HG03565 (cell line): ENCODE data around the gene ACAA1.
"Not testable (repeated sequence)": the region's sequence is repeated elsewhere in the genome, so short reads cannot be mapped to it uniquely, and the experiment has no call there.

Experiments
- ATAC-seq: cut with Tn5 transposase; IDR thresholded peaks from one replicate; pipeline ENCODE4 v1.9.1; 2021; ENCODE audit warnings: mild to moderate bottlenecking, moderate library complexity; ENCODE audit not compliant: unreplicated experiment

The ACAA1 gene

GRCh38 chr3:38107911-38108648 is 28.8 kb downstream of the ACAA1 start:
- ATAC-seq, result no peak

- ATAC-seq, result no peak
Measured at GRCh38 chr3:38105525-38105924, 31.4 kb downstream of the ACAA1 start.

GRCh38 chr3:38102444-38102814 is 34.5 kb downstream of the ACAA1 start:
- no peak for ATAC-seq

- ATAC-seq, result no peak
Measured at GRCh38 chr3:38101811-38102443, 35.0 kb downstream of the ACAA1 start.

- no peak for ATAC-seq
Measured at GRCh38 chr3:38100498-38100897, 36.4 kb downstream of the ACAA1 start.

- ATAC-seq, result no peak
Measured at GRCh38 chr3:38099518-38099917, 37.4 kb downstream of the ACAA1 start.

GRCh38 chr3:38098376-38098723 is 38.6 kb downstream of the ACAA1 start:
- ATAC-seq, result no peak

- ATAC-seq, result no peak
Measured at GRCh38 chr3:38097446-38098375, 39.2 kb downstream of the ACAA1 start.

GRCh38 chr3:38095669-38096483 is 41.1 kb downstream of the ACAA1 start:
- ATAC-seq, result no peak

GRCh38 chr3:38094999-38095398 is 41.9 kb downstream of the ACAA1 start:
- ATAC-seq, result no peak

- no peak for ATAC-seq
Measured at GRCh38 chr3:38090453-38090852, 46.5 kb downstream of the ACAA1 start.

GRCh38 chr3:38089163-38089562 is 47.8 kb downstream of the ACAA1 start:
- no peak for ATAC-seq

- no peak for ATAC-seq
Measured at GRCh38 chr3:38088126-38089078, 48.5 kb downstream of the ACAA1 start.

GRCh38 chr3:38087278-38087677 is 49.6 kb downstream of the ACAA1 start:
- not testable (repeated sequence) for ATAC-seq

GRCh38 chr3:38086496-38086895 is 50.4 kb downstream of the ACAA1 start:
- no peak for ATAC-seq

- no peak for ATAC-seq
Measured at GRCh38 chr3:38085943-38086324, 51.0 kb downstream of the ACAA1 start.

GRCh38 chr3:38085311-38085942 is 51.5 kb downstream of the ACAA1 start:
- ATAC-seq, result no peak

GRCh38 chr3:38084334-38085310 is 52.3 kb downstream of the ACAA1 start:
- no peak for ATAC-seq
